Measurements from ENCODE around the gene TTC28. TPM values are rescaled to one million over a fixed set of nuclear protein-coding genes. Genes with fewer than 3 reads are reported as not detected.

TTC28 gene
- polyA plus RNA-seq, 3 donors from 2014 or later, result 0.03 to 0.65 TPM; not detected in 1

DNA sequence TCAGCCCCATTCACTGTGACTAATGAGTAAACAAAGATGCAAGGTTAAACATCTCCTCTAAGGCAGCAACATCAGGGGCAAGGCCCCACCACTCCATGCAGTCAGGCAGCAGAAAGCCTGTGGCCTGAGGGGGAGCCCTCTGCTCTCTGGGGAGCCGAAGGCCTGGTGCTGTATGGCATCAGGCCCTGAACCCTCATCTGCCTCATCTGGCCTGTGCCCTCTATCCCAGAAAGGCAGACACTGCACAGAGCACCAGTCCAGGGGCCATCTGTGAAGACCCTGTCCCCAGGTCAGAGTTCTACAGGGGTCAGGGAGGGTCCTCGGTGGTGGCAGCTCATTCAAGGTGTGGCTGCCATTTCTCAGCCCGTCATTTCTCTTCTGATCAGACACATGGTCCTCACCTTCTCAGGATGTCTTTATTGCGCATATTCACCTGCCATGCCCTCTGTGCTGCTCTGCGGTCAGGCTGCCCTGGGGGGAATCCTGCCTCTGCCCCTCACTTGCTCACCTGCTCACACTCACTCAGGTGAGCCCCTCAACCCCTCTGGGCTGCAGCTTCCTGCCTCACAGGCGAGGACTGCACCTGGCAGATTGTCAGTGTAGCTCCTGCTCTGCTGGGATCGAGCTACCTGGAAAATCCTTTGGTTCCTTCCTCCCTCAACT lies 657.5 kb downstream of the TTC28 start:
- H3K36me3 Mint-ChIP-seq, result no peaks in the 10 kb centered on the region
- DNase-seq, result no peak
- peaks cover 0 to 2% (median 2%) of the 10 kb centered on the region in 3 donors for H3K27me3 Mint-ChIP-seq (ENCODE audit: low read depth in 3 of 3)
- H3K4me3 Mint-ChIP-seq, result no peak overlapping the region
- H3K9me3 Mint-ChIP-seq, result no peaks in the 10 kb centered on the region
- peaks cover 0 to 2% of the 10 kb centered on the region in 2 donors for H3K4me1 Mint-ChIP-seq
- H3K27ac Mint-ChIP-seq, result no peak overlapping the region

- H3K36me3 Mint-ChIP-seq, result no peaks in the 10 kb centered on the region
- no peak for DNase-seq
- H3K4me1 Mint-ChIP-seq, result peaks cover 0 to 2% of the 10 kb centered on the region in 2 donors
- no peak overlapping the region for H3K4me3 Mint-ChIP-seq
- peaks cover 0 to 2% (median 2%) of the 10 kb centered on the region in 3 donors for H3K27me3 Mint-ChIP-seq (ENCODE audit: low read depth in 3 of 3)
- no peaks in the 10 kb centered on the region for H3K9me3 Mint-ChIP-seq
- no peak overlapping the region for H3K27ac Mint-ChIP-seq
Measured at GRCh38 chr22:28021116-28021997, 658.3 kb downstream of the TTC28 start.

DNA sequence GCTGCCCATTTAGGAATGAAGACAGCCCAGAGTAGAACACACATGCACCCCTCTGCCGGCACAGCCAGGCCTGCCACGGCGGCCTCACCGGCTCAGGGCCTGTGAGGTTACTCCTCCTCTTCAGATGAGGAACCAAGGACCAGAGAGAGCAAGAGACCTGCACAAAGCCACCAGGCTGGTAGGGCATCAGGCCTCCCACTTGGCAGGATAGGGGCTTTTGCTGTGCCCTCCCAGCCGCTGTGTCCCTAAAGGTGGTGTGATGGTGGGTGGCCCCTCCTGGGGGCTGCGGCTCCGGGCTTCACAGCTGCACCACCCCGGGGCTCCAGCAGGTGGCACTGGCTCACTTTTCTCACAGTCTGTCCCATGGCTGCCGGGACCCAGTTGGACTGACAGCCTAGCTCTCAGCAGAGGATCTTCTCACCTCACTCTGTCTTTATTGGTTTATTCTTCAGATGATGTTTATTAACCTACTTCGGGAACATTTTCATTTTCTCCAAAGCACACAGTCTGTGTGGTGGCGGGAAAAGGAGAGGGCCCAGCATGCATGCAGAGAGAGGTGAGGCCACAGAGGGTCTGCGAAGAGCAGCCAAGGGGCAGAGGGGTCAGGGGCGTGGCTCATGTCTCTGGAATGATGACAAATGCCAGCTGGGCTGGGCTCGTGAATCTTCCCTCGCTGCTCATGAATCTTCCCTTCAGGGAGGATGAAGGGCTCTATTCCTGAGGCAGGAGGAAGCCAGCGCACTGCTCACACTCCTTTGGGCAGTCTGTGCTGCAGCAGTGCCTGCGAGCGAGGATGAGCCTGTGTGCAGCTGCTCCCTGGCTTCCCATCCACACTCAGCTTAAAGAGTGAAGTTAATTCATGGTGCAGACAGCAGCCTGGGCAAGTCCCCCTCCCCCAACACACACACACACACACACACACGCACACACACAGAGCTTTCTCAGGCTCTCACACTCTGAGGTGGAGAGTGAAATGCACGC lies 659.5 kb downstream of the TTC28 start:
- no peaks in the 10 kb centered on the region for H3K9me3 Mint-ChIP-seq
- no peak overlapping the region for H3K4me3 Mint-ChIP-seq
- peaks cover 0 to 2% (median 2%) of the 10 kb centered on the region in 3 donors for H3K27me3 Mint-ChIP-seq (ENCODE audit: low read depth in 3 of 3)
- peak; percentile 36 to 47 (median 36) for DNase-seq
- peak overlapping the region in 1 of 6 donors; percentile 13 for H3K27ac Mint-ChIP-seq
- peaks cover 0 to 2% of the 10 kb centered on the region in 2 donors for H3K4me1 Mint-ChIP-seq
- no peaks in the 10 kb centered on the region for H3K36me3 Mint-ChIP-seq

GRCh38 chr22:28019360-28019759 lies 660.3 kb downstream of the TTC28 start:
- DNase-seq, result no peak
- peaks cover 0 to 2% of the 10 kb centered on the region in 2 donors for H3K4me1 Mint-ChIP-seq
- peaks cover 0 to 2% (median 0%) of the 10 kb centered on the region in 3 donors for H3K27me3 Mint-ChIP-seq (ENCODE audit: low read depth in 3 of 3)
- no peaks in the 10 kb centered on the region for H3K9me3 Mint-ChIP-seq
- H3K36me3 Mint-ChIP-seq, result no peaks in the 10 kb centered on the region
- H3K27ac Mint-ChIP-seq, result peak overlapping the region in 1 of 6 donors; percentile 13
- no peak overlapping the region for H3K4me3 Mint-ChIP-seq

DNA sequence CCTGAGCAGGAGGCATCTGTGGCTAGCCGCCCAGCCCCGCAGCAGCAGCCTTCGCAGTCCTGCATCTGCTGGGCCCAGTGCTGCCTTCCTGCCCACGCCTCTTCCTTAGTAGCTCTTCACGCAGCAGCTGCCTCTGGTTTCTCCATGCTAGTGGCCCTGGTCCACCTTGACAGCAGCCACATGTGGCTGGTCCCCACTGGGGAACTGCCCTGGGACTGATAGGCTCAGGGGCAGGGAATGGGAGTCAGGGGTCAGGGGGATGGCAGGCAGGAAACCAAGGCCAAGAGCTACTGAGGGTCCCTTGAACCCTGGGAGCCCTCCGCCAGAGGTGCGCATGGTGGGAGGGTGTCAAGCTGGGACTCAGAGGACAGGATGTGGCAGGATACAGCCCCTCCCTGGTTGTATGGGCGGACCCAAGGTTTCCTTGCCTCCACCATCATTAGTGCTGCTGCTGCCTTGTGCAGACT lies 661.1 kb downstream of the TTC28 start:
- peaks cover 0 to 2% of the 10 kb centered on the region in 2 donors for H3K4me1 Mint-ChIP-seq
- H3K27ac Mint-ChIP-seq, result no peak overlapping the region
- H3K27me3 Mint-ChIP-seq (ENCODE audit: low read depth in 3 of 3), result peaks cover 0 to 2% (median 0%) of the 10 kb centered on the region in 3 donors
- no peaks in the 10 kb centered on the region for H3K9me3 Mint-ChIP-seq
- no peak overlapping the region for H3K4me3 Mint-ChIP-seq
- H3K36me3 Mint-ChIP-seq, result no peaks in the 10 kb centered on the region
- no peak for DNase-seq

- Mint-ChIP-seq H3K27me3 (ENCODE audit: low read depth in 3 of 3) (peaks cover 0 to 2% (median 0%) of the 10 kb centered on the region in 3 donors), H3K4me3 (no peak overlapping the region), H3K9me3 (no peaks in the 10 kb centered on the region), H3K27ac (no peak overlapping the region), H3K4me1 (peaks cover 0 to 2% of the 10 kb centered on the region in 2 donors), H3K36me3 (no peaks in the 10 kb centered on the region)
- no peak for DNase-seq
Measured at GRCh38 chr22:28017859-28018258, 661.8 kb downstream of the TTC28 start.

- H3K36me3 Mint-ChIP-seq, result no peaks in the 10 kb centered on the region
- DNase-seq, result no peak
- H3K27ac Mint-ChIP-seq, result no peak overlapping the region
- peaks cover 0 to 2% of the 10 kb centered on the region in 2 donors for H3K4me1 Mint-ChIP-seq
- no peaks in the 10 kb centered on the region for H3K9me3 Mint-ChIP-seq
- no peak overlapping the region for H3K4me3 Mint-ChIP-seq
- peaks cover 0 to 2% (median 0%) of the 10 kb centered on the region in 3 donors for H3K27me3 Mint-ChIP-seq (ENCODE audit: low read depth in 3 of 3)
Measured at GRCh38 chr22:28017558-28017820, 662.2 kb downstream of the TTC28 start.

GRCh38 chr22:28016781-28017557 lies 662.7 kb downstream of the TTC28 start:
- H3K36me3 Mint-ChIP-seq, result no peaks in the 10 kb centered on the region
- DNase-seq, result no peak
- no peaks in the 10 kb centered on the region for H3K9me3 Mint-ChIP-seq
- no peak overlapping the region for H3K4me3 Mint-ChIP-seq
- H3K4me1 Mint-ChIP-seq, result peaks cover 0 to 2% of the 10 kb centered on the region in 2 donors
- H3K27ac Mint-ChIP-seq, result no peak overlapping the region
- H3K27me3 Mint-ChIP-seq (ENCODE audit: low read depth in 3 of 3), result peaks cover 0 to 2% (median under 1%) of the 10 kb centered on the region in 3 donors

GRCh38 chr22:28015676-28016601 lies 663.7 kb downstream of the TTC28 start:
- peaks cover 0 to 7% (median 2%) of the 10 kb centered on the region in 3 donors for H3K27me3 Mint-ChIP-seq (ENCODE audit: low read depth in 3 of 3)
- H3K27ac Mint-ChIP-seq, result no peak overlapping the region
- peaks cover 0 to 2% of the 10 kb centered on the region in 2 donors for H3K4me1 Mint-ChIP-seq
- no peak overlapping the region for H3K4me3 Mint-ChIP-seq
- H3K36me3 Mint-ChIP-seq, result no peaks in the 10 kb centered on the region
- no peaks in the 10 kb centered on the region for H3K9me3 Mint-ChIP-seq
- DNase-seq, result no peak

DNA sequence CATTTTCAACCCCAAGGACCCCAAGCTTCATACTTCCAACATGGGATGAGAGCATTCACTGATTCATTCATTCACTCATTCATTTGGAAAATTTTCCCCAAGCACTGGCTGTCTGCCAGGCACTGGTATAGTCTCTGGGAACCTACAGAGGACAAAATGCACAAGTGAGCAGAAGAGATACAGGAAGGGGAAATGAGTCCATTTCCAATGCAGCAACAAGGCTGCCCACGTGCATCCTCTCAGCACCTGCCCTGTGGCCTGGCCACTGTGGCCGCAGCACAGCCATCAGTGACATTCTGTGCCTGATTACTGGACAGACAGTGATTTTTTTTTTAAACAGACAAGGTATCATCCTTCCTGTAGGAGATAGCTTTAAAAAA lies 664.6 kb downstream of the TTC28 start:
- Mint-ChIP-seq H3K4me3 (no peak overlapping the region), H3K27me3 (ENCODE audit: low read depth in 3 of 3) (peaks cover 0 to 7% (median 2%) of the 10 kb centered on the region in 3 donors), H3K36me3 (no peaks in the 10 kb centered on the region), H3K27ac (no peak overlapping the region), H3K4me1 (peaks cover 0 to under 1% of the 10 kb centered on the region in 2 donors), H3K9me3 (no peaks in the 10 kb centered on the region)
- DNase-seq, result no peak

GRCh38 chr22:28014211-28015045 lies 665.2 kb downstream of the TTC28 start:
- Mint-ChIP-seq H3K9me3 (no peaks in the 10 kb centered on the region), H3K4me3 (no peak overlapping the region), H3K36me3 (no peaks in the 10 kb centered on the region), H3K4me1 (no peaks in the 10 kb centered on the region), H3K27ac (no peak overlapping the region), H3K27me3 (ENCODE audit: low read depth in 3 of 3) (peaks cover 0 to 7% (median 0%) of the 10 kb centered on the region in 3 donors)
- DNase-seq, result no peak
